ENCODE measurements around the gene ACTR2. TPM values are rescaled to one million over a fixed set of nuclear protein-coding genes. Genes with fewer than 3 reads are reported as not detected.

ACTR2 gene
- total RNA-seq, 1 experiment from 2014 or later, result 248 TPM

DNA sequence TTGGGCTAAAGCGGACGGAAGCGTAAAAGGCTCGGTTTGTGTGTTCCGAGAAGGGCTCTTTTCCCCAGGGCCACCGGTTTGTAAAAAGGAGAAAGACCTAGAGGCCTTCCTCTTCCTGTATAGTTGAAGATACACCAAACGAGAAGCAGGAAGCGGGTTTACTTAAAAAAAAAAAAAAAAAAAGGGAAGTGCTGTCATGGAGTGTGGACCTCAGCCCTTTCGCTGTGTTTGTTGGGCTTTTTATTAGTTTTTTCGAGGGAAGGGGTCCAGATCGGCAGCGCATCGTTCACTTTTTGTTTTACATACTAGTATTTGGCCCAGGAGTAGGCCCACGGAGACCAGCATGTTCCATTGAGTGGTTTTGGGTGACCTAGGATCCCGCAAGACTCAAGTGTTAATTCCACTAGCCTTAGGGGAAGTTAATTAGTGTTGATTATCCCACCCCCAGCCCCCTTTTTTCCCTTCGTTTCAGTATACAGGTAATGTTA, 676 bp downstream of the ACTR2 start:
- no peak for DNase-seq
- POLR2A ChIA-PET, result interaction anchor here (1.3 kb wide), 1 partner anchor 204 kb away, joined by 11 read pairs; the partner anchor contains the start of gene SPRED2
- Histone ChIP-seq H3K4me3 (ENCODE audit: low read depth, low read length) (peak overlapping the region; percentile 69), H3K36me3 (ENCODE audit: control insufficient read depth, insufficient read depth, low read length) (no peaks in the 10 kb centered on the region), H3K4me1 (peaks cover 15% of the 10 kb centered on the region), H3K27me3 (replicated peaks; ENCODE audit: control insufficient read depth, insufficient read depth, low read length) (no peaks in the 10 kb centered on the region), H3K9me3 (no peaks in the 10 kb centered on the region)
- intact Hi-C loops (cut with micrococcal nuclease; ENCODE audit: unreplicated experiment), result loop anchor here (10.0 kb wide), 1 partner anchor 574 kb away; the partner anchor contains the start of gene SERTAD2
- H3K9me3 Mint-ChIP-seq (ENCODE audit: unreplicated experiment), result no peaks in the 10 kb centered on the region
- CTCF ChIA-PET, result no interaction called here
- no TSS peak for BruUV-seq (replicated peaks)
- TF ChIP-seq, protein P1, sequence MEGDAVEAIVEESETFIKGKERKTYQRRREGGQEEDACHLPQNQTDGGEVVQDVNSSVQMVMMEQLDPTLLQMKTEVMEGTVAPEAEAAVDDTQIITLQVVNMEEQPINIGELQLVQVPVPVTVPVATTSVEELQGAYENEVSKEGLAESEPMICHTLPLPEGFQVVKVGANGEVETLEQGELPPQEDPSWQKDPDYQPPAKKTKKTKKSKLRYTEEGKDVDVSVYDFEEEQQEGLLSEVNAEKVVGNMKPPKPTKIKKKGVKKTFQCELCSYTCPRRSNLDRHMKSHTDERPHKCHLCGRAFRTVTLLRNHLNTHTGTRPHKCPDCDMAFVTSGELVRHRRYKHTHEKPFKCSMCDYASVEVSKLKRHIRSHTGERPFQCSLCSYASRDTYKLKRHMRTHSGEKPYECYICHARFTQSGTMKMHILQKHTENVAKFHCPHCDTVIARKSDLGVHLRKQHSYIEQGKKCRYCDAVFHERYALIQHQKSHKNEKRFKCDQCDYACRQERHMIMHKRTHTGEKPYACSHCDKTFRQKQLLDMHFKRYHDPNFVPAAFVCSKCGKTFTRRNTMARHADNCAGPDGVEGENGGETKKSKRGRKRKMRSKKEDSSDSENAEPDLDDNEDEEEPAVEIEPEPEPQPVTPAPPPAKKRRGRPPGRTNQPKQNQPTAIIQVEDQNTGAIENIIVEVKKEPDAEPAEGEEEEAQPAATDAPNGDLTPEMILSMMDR (IDR thresholded peaks at IDR 0.05; ENCODE audit: insufficient read depth in 1 of 2, low read depth in 1 of 2, low read length in 1 of 2, severe bottlenecking in 1 of 2, unreplicated experiment in 1 of 2), result no peak
- H3K4me3 Mint-ChIP-seq (ENCODE audit: unreplicated experiment), result peak overlapping the region; percentile 77
- H3K27ac Mint-ChIP-seq (ENCODE audit: unreplicated experiment), result peak overlapping the region; percentile 86
- H3K27me3 Mint-ChIP-seq (ENCODE audit: insufficient read depth, unreplicated experiment), result no peaks in the 10 kb centered on the region
- H3K36me3 Mint-ChIP-seq (ENCODE audit: insufficient read depth, unreplicated experiment), result peaks cover 41% of the 10 kb centered on the region
- peaks cover 21% of the 10 kb centered on the region for H3K4me1 Mint-ChIP-seq (ENCODE audit: low read depth, unreplicated experiment)

DNA sequence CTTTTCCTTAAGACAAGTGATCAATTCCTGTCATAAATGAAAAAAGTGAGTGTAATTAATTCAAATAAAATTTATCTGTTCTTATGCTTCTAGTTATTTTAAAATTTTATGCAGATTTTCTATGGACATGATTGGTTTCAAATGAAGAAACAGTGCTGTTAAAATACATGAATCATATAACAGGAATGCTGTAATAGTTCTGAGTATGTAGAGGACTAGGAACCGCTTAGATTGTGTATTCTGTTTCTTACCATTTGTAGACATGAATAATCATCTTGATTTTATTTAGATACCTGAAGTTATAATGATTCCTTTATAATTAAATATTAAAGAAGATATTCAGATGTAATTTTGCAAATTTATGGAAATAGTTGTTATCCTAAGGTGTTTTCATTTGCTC, 3.5 kb downstream of the ACTR2 start:
- no TSS peak for BruUV-seq (replicated peaks)
- Histone ChIP-seq H3K9me3 (no peaks in the 10 kb centered on the region), H3K36me3 (ENCODE audit: control insufficient read depth, insufficient read depth, low read length) (no peaks in the 10 kb centered on the region), H3K27me3 (replicated peaks; ENCODE audit: control insufficient read depth, insufficient read depth, low read length) (no peaks in the 10 kb centered on the region), H3K4me1 (peaks cover 12% of the 10 kb centered on the region), H3K4me3 (ENCODE audit: low read depth, low read length) (no peak overlapping the region)
- ChIA-PET CTCF (no interaction called here), POLR2A (no interaction called here)
- H3K27ac Mint-ChIP-seq (ENCODE audit: unreplicated experiment), result no peak overlapping the region
- TF ChIP-seq, protein P1 (IDR thresholded peaks at IDR 0.05; ENCODE audit: insufficient read depth in 1 of 2, low read depth in 1 of 2, low read length in 1 of 2, severe bottlenecking in 1 of 2, unreplicated experiment in 1 of 2), result no peak
- intact Hi-C loops (cut with micrococcal nuclease; ENCODE audit: unreplicated experiment), result no loop called here
- H3K27me3 Mint-ChIP-seq (ENCODE audit: insufficient read depth, unreplicated experiment), result no peaks in the 10 kb centered on the region
- no peak for DNase-seq
- peaks cover 16% of the 10 kb centered on the region for H3K4me1 Mint-ChIP-seq (ENCODE audit: low read depth, unreplicated experiment)
- no peak overlapping the region for H3K4me3 Mint-ChIP-seq (ENCODE audit: unreplicated experiment)
- no peaks in the 10 kb centered on the region for H3K9me3 Mint-ChIP-seq (ENCODE audit: unreplicated experiment)
- peaks cover 41% of the 10 kb centered on the region for H3K36me3 Mint-ChIP-seq (ENCODE audit: insufficient read depth, unreplicated experiment)

DNA sequence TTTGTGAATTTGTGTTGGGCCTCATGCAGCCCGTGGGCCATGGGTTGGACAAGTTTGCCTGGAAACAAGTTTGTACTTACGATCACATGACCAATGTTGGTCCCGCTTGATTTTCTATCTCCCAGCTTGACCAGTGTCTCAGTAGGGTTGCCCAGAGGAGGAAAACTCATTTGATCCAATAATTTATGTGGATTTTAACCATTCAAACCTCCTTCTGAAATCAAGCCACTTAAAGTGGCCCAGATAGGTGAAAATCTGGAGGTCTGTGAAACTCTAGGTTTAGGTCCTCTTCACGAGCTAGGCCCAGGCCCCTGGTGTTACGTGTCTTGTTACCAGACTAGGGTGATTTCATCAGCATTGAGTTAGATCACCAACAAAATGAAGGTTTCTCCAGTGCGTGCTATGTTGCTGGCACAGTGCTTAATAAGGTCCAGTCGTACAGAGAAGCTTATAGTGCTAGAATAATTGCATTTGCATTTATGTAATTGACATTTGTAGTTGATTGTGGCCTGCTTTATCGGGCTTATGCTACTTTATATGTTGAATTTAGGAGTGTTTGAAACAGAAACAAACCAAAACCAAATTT, 4.4 kb downstream of the ACTR2 start:
- TF ChIP-seq, protein P1 (IDR thresholded peaks at IDR 0.05; ENCODE audit: insufficient read depth in 1 of 2, low read depth in 1 of 2, low read length in 1 of 2, severe bottlenecking in 1 of 2, unreplicated experiment in 1 of 2), result no peak
- ChIA-PET CTCF (no interaction called here), POLR2A (no interaction called here)
- H3K36me3 Mint-ChIP-seq (ENCODE audit: insufficient read depth, unreplicated experiment), result peaks cover 39% of the 10 kb centered on the region
- H3K4me1 ChIP-seq, result peaks cover 7% of the 10 kb centered on the region; the same call in 1 of the 2 replicates
- H3K4me3 Mint-ChIP-seq (ENCODE audit: unreplicated experiment), result no peak overlapping the region
- no peaks in the 10 kb centered on the region for H3K9me3 ChIP-seq
- no TSS peak for BruUV-seq (replicated peaks)
- no peak overlapping the region for H3K27ac Mint-ChIP-seq (ENCODE audit: unreplicated experiment)
- intact Hi-C loops (cut with micrococcal nuclease; ENCODE audit: unreplicated experiment), result no loop called here
- H3K27me3 ChIP-seq (replicated peaks; ENCODE audit: control insufficient read depth, insufficient read depth, low read length), result no peaks in the 10 kb centered on the region
- no peak overlapping the region for H3K4me3 ChIP-seq (ENCODE audit: low read depth, low read length)
- no peaks in the 10 kb centered on the region for H3K36me3 ChIP-seq (ENCODE audit: control insufficient read depth, insufficient read depth, low read length)
- H3K27me3 Mint-ChIP-seq (ENCODE audit: insufficient read depth, unreplicated experiment), result no peaks in the 10 kb centered on the region
- peaks cover 10% of the 10 kb centered on the region for H3K4me1 Mint-ChIP-seq (ENCODE audit: low read depth, unreplicated experiment)
- H3K9me3 Mint-ChIP-seq (ENCODE audit: unreplicated experiment), result no peaks in the 10 kb centered on the region
- no peak for DNase-seq
